Right ventricle myocardium superior (tissue), 1 donor: ENCODE results near the gene NUB1. TPM values are rescaled to one million over a fixed set of nuclear protein-coding genes. Genes with fewer than 3 reads are reported as not detected.

Source experiments
- ATAC-seq: fragments of 200-7000 bp; cut with Tn5 transposase; one replicate; pipeline ENCODE4 v1.9.1; 2020; ENCODE audit warnings: mild to moderate bottlenecking; ENCODE audit not compliant: poor library complexity
- DNase-seq: peaks from one replicate; pipeline ENCODE4 v3.0.0-alpha.2; 2020
- intact Hi-C: fragments of 100-400 bp; cut with DNase I; formaldehyde crosslinking; loops from one replicate; pipeline ENCODE4 v1.11.2; 2022
- total RNA-seq: library from RNA; stranded (reverse); fragmentation: NEBNext Ultra II Directional; extraction: Animal tissue kit (Norgen Biotek cat#: 25700); gene quantifications from one replicate; pipeline ENCODE4 v1.2.1, GENCODE V29; 2021
- donor health status: DM: no; HTN: yes; CAD: no; lungs with severe emphysema.

The NUB1 gene
- total RNA-seq, 1 donor from 2014 or later, result 30.8 TPM

- intact Hi-C loops, result no loop called here
- ATAC-seq (no peak), DNase-seq (no peak)
Observed at GRCh38 chr7:151406886-151407583, 65.4 kb downstream of the NUB1 start.

DNA sequence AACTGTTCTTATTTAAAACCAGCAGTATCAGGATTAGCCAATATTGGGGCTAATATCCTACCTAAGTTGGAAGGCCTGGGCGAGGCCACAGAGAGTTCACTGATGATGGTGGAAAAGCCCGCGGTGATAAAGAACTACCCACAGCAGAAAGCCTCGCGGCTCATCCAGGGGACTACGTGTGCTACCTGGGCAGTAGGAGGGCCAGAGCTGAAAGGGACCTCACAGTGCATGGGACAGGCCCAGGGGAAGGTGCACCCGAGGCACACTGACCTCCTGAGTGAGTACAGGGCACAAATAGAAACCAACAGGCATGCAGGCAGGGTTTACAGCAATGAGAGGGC lies 66.9 kb downstream of the NUB1 start:
- ATAC-seq (no peak), DNase-seq (no peak)
- intact Hi-C loops, result no loop called here

DNA sequence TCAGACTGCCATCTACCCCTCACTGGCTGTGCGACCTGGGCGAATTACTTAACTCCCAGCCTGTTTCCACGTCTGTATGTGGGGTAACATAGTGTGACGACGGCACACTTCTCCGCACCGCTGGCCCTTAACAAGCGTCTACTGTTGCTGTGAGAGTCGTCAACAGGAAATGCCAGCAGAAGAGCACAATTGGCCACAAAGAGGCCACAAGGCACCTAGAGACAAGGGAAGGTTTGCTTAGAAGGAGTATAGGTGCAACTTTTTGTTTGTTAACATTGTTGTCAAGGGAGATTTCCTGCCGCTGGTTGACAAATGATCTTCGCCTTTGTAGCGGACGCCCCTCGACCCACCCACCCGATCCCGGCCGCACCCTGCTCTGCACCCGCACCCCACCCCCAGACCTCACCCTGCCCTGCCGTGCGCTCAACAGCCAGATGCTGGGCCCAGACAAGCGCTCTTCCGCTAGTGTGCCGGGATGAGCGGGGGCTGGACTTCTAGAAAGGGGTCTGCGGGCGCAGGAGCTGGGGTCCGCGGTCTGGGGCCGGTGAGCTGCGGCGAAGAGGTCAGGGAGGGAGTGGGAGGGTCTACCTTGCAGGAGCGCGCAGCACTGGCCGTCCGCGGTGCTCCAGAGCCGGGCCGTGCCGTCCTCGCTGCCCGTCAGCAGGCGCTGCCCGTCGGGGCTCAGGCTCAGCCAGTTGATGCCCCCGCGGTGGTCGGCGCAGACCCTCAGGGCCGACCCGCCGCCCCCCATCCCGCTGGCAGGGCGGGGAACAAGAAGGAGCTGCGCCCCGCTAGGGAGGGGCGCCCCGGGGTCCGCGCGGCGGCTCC lies 67.4 kb downstream of the NUB1 start:
- ATAC-seq (peak; percentile 28), DNase-seq (no peak)
- intact Hi-C loops, result no loop called here

DNA sequence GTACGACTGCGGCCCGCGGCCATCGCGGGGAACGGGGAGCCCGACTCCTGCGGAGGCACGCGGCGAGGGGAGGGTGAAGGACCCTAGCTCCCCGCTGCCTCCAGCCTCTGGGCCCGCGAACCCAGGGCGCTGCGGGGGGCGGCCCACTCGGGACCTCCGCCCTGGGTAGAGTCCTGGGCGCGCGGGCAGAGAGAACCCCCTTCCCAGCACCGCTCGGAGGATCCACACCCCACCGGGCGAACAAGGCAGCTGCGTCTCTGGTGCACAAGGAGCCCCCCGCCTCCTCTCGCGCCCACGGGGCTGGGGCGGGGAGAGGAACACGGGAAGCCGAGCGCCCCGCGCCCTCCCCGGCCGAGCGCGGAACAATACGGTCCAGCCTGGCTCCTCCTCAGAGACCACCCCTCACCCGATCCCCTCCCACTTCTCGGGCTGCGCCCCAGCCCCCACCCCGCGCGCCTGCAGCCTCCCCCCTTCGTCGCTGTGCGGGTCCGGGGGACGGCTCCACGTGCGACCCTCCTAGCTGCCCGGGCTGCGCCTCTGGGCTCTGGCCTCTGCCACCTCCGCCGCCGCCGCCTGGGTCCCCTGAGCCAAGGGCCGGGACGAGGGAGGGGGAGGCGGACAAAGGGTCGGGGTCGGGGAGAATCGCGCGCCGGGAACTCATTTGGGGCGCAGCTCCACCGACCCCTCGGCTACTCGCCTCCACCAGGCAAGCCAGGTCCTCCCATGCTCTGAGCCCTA lies 68.2 kb downstream of the NUB1 start, which contains the start of gene WDR86:
Gene WDR86, minus strand, starts transcription at position 372 of the 738 bp plus-strand sequence. CDS start 449 bp downstream, outside the sequence.
- intact Hi-C loops, result no loop called here
- DNase-seq (no peak), ATAC-seq (peak; percentile 35)

DNA sequence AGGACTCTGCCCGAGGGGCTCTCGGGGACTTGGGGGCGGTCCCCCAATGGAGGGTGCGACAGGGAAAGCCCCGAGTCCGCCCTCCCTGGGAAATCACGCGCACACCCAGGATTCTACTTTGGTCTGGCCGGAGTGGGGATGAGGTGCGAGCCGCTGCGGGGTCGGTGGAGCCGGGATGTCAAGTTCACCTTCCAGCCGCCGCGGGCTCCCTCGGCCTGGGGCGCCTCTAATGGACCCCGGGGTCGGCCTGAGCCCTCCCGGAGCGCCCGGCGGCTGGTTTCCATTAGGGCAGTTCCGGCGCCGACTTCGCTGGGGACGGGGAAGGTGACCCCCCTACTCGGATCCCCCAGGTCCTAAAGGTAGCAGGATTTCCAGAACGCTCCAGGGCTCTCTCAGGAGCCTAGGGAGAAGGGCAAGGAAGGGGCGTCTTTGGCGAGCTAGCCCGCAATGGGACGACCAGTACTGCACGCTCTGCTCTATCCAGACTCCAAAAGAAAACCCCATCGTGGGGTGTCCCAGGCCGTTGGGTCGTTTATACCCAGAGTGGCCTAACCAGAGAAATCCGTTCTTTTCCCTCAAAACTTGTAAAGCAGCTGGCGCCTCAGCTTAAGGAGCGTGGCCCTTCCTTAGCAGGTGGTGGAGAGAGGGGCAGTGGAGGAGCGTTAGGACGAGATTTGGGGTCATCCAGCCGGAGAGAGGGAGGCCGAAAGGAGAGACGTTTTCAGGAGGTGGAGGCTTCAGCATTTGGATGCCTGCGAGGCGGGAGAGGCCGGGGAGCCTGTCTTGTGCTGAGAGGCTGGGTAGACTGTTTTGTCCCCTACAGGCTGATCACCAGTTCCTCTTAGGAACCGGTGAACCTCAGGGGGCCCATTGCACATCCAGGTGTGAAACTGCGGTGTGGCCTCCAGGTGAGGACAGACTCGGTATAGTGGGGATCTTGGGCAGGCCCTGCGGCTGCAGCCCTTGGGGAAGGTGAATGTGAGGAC lies 69.1 kb downstream of the NUB1 start:
- ATAC-seq (peak; percentile 47), DNase-seq (no peak)
- intact Hi-C loops, result no loop called here

GRCh38 chr7:151411551-151411950 lies 69.9 kb downstream of the NUB1 start:
- ATAC-seq (no peak), DNase-seq (no peak)
- intact Hi-C loops, result no loop called here

- ATAC-seq (no peak), DNase-seq (no peak)
- intact Hi-C loops, result no loop called here
Observed at GRCh38 chr7:151412318-151412717, 70.7 kb downstream of the NUB1 start.

- no peak for ATAC-seq
- DNase-seq, result no peak
- intact Hi-C loops, result no loop called here
Observed at GRCh38 chr7:151413241-151413640, 71.6 kb downstream of the NUB1 start.

DNA sequence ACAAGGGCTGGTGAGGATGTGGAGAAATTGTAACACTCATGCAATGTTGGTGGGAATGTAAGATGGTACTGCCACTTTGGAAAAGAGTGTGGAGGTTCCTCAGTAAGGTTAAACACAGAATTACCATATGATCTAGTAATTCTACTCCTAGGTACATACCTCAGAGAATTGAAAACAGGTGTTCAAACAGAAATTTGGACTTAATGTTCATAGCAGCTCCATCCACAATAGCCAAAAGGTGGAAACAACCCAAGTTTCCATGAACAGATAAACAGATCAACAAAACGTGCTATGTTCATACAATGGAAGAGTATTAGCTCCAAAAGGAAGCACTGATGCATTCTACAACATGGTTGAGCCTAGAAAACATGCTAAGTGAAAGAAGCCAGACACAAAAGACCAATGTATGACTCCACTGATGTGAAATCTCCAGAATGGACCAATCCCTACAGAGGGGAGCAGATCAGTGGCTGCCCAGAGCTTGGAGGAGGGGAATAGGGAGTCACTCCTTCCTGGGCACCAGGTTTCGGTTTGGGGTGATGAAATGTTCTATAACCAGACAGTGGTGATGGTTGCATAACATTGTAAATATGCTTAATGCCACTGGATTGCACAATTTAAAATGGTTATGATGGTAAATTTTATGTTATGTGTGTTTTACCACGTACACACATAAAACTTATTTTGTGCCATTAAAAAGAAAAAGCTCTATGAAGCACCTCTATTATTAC lies 73.9 kb downstream of the NUB1 start:
- DNase-seq (no peak), ATAC-seq (no peak)
- intact Hi-C loops, result no loop called here

DNA sequence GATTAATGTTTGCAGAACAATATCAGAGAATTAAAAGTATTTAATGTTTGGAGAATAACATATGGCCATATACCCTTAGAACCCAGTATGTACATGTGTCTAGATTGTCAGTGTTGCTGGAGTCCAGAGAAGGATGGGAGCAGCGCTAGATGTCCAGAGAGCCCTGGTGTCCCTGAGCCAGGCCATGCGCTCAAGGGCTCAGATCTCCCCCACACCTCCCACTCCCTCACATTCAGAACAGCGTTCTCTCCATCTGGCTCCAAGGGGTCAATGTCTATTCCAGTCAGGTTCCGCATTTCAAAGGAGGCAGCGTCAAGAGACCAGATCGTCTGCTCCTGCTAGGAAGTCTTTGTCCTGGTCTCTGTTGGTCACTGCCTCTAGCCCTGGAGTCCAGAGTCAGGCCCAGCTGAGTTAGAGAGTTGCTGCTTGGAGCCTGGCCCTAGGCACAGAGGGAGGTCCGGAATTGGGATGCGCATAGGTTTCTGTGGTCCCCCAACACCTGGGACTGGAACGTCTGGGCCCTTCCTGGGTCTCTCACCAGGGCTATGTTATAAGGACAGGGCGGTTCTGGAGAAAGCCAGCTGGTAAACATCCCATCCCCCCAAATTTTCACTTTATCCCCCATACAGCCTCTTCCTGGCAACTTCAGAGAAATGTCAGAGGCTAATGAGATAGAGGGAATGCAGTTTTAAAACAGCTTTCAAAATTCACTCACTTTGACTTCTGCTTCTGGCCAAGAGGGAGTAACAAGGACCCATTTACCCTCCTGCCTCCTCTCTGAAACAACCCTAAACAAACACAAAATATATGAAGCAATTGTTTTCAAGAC lies 74.7 kb downstream of the NUB1 start:
- ATAC-seq (no peak), DNase-seq (no peak)
- intact Hi-C loops, result no loop called here

DNA sequence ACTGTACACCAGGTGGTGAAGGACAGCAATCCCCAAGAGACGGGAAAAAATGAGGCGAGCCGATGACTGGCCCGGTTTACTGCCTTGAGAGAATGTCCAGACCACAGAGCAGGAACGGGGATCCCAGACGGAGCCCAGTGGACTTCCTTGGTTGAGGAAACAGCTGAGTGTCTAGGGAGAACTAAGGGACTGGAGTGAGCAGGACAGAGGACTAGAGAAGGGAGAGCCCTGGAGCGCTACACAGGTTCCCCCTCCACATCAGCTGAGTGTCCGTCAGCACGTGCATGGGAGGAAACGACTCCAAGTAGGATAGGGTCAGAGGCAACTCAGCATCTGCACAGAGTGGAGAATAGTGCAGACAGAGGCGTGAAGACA lies 75.3 kb downstream of the NUB1 start:
- intact Hi-C loops, result no loop called here
- DNase-seq, result no peak
- peak; percentile 12 for ATAC-seq

DNA sequence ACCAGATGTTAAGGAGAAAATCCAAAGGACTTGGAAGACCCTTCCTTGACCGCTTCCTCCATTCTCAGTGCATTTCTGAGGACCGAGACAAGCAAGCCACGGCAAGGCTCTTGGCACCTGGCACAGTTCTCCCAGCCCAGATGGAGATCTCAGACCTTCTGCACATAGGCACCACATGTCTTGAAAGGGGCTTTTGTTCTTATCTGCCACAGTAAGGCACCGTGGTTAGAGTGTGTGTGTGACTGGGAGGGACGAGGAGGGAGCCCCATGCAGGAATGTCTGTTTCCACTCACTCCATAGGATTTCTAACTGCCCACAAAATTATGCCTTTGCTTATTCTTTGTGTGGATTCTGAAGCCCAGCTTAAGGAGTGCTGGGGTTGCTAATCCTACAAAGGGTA lies 78.5 kb downstream of the NUB1 start:
- DNase-seq (no peak), ATAC-seq (no peak)
- intact Hi-C loops, result no loop called here

DNA sequence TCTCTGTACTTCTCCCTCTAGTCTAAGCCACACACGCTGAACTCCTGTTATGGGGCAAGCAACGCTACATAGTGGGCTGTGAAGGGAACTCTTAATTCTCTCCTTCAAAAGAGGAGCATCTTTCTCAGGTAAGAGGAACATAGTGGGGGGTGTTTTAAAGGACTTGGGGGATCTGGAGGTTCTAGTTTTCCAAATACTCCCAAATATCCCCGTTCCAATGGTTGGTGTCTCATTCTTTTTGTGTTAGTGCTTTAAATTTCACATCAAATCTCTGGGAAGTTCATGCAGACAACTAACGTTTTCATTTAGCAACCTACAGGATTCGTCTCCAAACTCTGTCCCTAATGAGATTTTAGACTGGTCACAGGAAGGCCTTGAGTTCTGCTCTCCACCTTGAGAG lies 80.6 kb downstream of the NUB1 start:
- intact Hi-C loops, result no loop called here
- DNase-seq (no peak), ATAC-seq (no peak)

- DNase-seq, result no peak
- no peak for ATAC-seq
- intact Hi-C loops, result no loop called here
Observed at GRCh38 chr7:151423226-151423625, 81.6 kb downstream of the NUB1 start.

DNA sequence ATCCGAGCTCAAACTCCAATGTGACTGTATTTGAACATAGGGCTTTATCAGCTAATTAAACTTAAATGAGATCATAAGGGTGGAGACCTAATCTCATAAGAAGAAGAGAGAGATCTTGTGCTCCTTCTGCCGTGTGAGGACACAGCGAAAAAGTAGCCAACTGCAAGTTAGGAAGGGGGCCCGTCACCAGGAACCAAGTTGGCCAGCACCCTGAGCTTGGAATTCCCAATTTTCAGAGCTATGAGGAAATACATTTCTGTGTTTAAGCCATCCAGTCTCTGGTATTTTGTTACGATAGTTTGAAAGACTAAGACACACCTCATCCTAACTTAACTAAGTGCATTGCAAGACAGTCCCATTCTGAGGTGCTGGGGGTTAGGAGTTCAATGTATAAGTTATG lies 82.3 kb downstream of the NUB1 start:
- intact Hi-C loops, result no loop called here
- no peak for DNase-seq
- ATAC-seq, result no peak

- DNase-seq (no peak), ATAC-seq (no peak)
- intact Hi-C loops, result no loop called here
Observed at GRCh38 chr7:151424799-151425198, 83.2 kb downstream of the NUB1 start.
